ENCODE data around the gene PSMD2. TPM values are rescaled to one million over a fixed set of nuclear protein-coding genes. Genes with fewer than 3 reads are reported as not detected.
A peak's percentile ranks its signal among the peaks of the same experiment; 100 is the strongest.

PSMD2 gene
- total and polyA plus RNA-seq, 7 donors = 105 to 246 (median 174) TPM

DNA sequence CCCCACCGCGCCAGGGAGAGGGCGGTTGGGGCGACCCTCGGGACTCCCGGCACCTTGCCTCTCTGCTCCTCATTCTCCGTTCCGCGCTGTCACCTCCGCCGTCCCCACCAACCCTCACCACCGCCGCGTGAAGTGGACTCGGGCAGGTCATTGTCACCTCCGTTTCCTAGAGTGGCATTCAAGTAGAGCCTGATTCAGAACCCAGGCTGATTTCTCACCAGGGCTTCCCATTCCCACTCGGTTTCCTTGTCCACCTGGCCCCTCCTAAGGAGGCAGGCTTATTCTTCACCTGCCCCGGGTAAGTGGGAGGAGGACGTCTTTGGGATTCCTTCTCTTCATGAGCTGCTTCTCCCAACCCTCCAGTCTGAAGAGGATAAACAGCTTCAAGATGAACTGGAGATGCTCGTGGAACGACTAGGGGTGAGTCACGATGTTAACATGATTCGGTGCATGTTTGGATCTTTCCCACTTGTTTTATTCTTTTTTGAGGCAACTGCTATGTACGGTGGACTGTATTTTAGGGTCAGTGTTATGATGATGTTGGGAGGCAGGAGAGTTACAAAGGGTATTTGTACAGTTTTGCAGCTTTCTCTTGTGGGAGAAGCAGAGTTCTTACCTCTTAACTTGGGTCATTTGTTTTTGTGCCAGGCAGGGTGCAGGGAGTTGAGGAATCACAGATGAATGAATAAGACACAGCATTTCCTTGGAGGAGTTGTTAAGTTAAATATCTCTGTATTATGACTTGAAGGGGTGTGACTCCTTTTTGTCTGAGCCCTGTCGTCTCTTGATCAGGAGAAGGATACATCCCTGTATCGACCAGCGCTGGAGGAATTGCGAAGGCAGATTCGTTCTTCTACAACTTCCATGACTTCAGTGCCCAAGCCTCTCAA is 692 bp downstream of the PSMD2 start:
- no peak for DNase-seq
- TF ChIP-seq EP300 (IDR thresholded peaks at IDR 0.05) = no peak
- TF ChIP-seq POLR2A (IDR thresholded peaks at IDR 0.05) = no peak
- no peak for TF ChIP-seq POLR2AphosphoS5 (IDR thresholded peaks at IDR 0.05)
- TF ChIP-seq, protein P1, sequence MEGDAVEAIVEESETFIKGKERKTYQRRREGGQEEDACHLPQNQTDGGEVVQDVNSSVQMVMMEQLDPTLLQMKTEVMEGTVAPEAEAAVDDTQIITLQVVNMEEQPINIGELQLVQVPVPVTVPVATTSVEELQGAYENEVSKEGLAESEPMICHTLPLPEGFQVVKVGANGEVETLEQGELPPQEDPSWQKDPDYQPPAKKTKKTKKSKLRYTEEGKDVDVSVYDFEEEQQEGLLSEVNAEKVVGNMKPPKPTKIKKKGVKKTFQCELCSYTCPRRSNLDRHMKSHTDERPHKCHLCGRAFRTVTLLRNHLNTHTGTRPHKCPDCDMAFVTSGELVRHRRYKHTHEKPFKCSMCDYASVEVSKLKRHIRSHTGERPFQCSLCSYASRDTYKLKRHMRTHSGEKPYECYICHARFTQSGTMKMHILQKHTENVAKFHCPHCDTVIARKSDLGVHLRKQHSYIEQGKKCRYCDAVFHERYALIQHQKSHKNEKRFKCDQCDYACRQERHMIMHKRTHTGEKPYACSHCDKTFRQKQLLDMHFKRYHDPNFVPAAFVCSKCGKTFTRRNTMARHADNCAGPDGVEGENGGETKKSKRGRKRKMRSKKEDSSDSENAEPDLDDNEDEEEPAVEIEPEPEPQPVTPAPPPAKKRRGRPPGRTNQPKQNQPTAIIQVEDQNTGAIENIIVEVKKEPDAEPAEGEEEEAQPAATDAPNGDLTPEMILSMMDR (IDR thresholded peaks at IDR 0.05) = no peak
- peaks cover 26 to 49% (median 42%) of the 10 kb centered on the region in 4 donors for H3K36me3 ChIP-seq
- H3K27ac ChIP-seq = peak overlapping the region; percentile 79 to 89 (median 84)
- no peaks in the 10 kb centered on the region for H3K27me3 ChIP-seq
- intact Hi-C loops (cut with DNase I) = loop anchor here (2.0 to 5.0 kb wide), 4 partner anchors 43 to 112 kb away; partner anchors contain the start of genes ABCF3, ALG3 and EEF1AKMT4
- 15 to 18% methylated on average over 29 of the region's 29 CpGs for WGBS, 2 donors
- peaks cover 0 to 20% (median 15%) of the 10 kb centered on the region in 4 donors for H3K4me1 ChIP-seq
- no peaks in the 10 kb centered on the region for H3K9me3 ChIP-seq
- H3K4me3 ChIP-seq = peak overlapping the region; percentile 92 to 97 (median 94)

DNA sequence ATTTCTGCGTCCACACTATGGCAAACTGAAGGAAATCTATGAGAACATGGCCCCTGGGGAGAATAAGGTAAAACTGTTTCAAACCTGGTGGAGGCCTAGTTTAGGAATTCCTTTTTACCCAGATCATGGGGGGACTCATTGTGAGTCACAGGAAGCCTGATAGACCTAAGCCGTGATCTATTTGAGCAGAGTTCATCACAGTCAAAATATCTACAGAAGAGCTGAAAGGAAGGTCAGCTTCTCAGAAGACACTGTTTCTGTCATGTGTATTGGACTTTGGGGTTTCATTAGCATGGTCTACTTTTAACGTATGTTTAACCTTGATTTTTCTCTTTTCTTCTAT is 1.3 kb downstream of the PSMD2 start:
- H3K4me3 ChIP-seq = peak overlapping the region in 1 of 4 donors; percentile 97
- TF ChIP-seq POLR2AphosphoS5 (IDR thresholded peaks at IDR 0.05) (no peak), EP300 (IDR thresholded peaks at IDR 0.05) (no peak), POLR2A (IDR thresholded peaks at IDR 0.05) (no peak)
- TF ChIP-seq, protein P1 (IDR thresholded peaks at IDR 0.05) = no peak
- no peaks in the 10 kb centered on the region for H3K9me3 ChIP-seq
- peaks cover 0 to 20% (median 15%) of the 10 kb centered on the region in 4 donors for H3K4me1 ChIP-seq
- no peaks in the 10 kb centered on the region for H3K27me3 ChIP-seq
- 84 to 91% methylated on average over 3 of the region's 3 CpGs for WGBS, 2 donors
- intact Hi-C loops (cut with DNase I) = loop anchor here (5.0 kb wide), 1 partner anchor 42 kb away; no protein-coding TSS in a partner anchor
- no peak for DNase-seq
- no peak overlapping the region for H3K27ac ChIP-seq
- H3K36me3 ChIP-seq = peaks cover 29 to 53% (median 48%) of the 10 kb centered on the region in 4 donors

DNA sequence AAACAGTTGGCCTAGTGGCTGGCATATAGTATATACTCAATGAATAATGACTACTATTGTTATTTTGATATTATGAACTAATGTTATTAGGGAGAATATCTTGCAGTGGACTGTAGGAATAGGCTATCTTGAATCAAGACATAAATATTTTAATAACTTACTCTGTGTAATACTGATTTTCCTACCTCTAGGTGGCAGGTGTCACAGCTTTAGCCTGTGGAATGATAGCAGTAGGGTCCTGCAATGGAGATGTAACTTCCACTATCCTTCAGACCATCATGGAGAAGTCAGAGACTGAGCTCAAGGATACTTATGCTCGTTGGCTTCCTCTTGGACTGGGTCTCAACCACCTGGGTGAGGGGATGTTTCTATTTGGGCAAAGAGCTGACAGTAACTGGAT is 6.5 kb downstream of the PSMD2 start:
- no peaks in the 10 kb centered on the region for H3K9me3 ChIP-seq
- DNase-seq = no peak
- 43 to 67% methylated on average over 1 of the region's 1 CpG for WGBS, 2 donors
- H3K27ac ChIP-seq = no peak overlapping the region
- TF ChIP-seq EP300 (IDR thresholded peaks at IDR 0.05) (no peak), POLR2A (IDR thresholded peaks at IDR 0.05) (no peak)
- TF ChIP-seq, protein P1 (IDR thresholded peaks at IDR 0.05) = peak in 1 of 4 experiments; percentile 12
- H3K4me3 ChIP-seq = no peak overlapping the region
- no peaks in the 10 kb centered on the region for H3K27me3 ChIP-seq
- peaks cover 43 to 89% (median 80%) of the 10 kb centered on the region in 4 donors for H3K36me3 ChIP-seq
- H3K4me1 ChIP-seq = peaks cover 0 to 4% (median 3%) of the 10 kb centered on the region in 4 donors
- intact Hi-C loops (cut with DNase I) = no loop called here

DNA sequence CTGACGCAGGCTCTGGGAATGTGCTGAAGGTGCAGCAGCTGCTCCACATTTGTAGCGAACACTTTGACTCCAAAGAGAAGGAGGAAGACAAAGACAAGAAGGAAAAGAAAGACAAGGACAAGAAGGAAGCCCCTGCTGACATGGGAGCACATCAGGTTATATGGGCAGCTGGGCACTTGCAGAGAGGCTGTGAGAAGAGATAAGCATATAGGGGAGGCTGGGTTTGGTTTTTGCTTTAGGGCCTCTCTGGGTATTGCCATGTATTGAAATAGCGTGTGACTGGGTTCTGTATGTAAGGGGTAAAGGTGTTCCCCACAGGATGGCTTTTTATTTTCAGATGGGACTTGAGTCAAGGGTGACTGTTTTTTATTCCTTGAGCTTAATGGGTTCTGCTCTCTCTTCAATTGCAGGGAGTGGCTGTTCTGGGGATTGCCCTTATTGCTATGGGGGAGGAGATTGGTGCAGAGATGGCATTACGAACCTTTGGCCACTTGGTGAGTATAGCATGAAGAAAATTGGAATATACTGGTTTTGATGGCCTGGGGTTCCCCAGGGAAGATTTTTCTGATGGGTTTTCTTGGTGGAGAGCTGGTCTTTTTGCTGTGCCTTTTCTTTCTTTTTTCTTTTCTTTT is 7.4 kb downstream of the PSMD2 start:
- Histone ChIP-seq H3K27ac (no peak overlapping the region), H3K9me3 (no peaks in the 10 kb centered on the region), H3K36me3 (peaks cover 43 to 80% (median 74%) of the 10 kb centered on the region in 4 donors), H3K4me1 (no peaks in the 10 kb centered on the region), H3K27me3 (no peaks in the 10 kb centered on the region), H3K4me3 (no peak overlapping the region)
- intact Hi-C loops (cut with DNase I) = no loop called here
- WGBS, 2 donors = 47 to 80% methylated on average over 4 of the region's 4 CpGs
- no peak for DNase-seq
- TF ChIP-seq POLR2A (IDR thresholded peaks at IDR 0.05) = no peak
- TF ChIP-seq, protein P1 (IDR thresholded peaks at IDR 0.05) = no peak
- TF ChIP-seq EP300 (IDR thresholded peaks at IDR 0.05) = no peak
- no peak for TF ChIP-seq POLR2AphosphoS5 (IDR thresholded peaks at IDR 0.05)

All from sigmoid colon (tissue), 7 donors.